ENCODE measurements around the gene ELOF1. TPM values are rescaled to one million over a fixed set of nuclear protein-coding genes. Genes with fewer than 3 reads are reported as not detected.
A peak's percentile ranks its signal among the peaks of the same experiment; 100 is the strongest.

The ELOF1 gene
- polyA plus RNA-seq, 3 donors: 48.5 to 95.5 (median 77.5) TPM

- peak within 1 kb of the TSS; percentile 63 to 87 (median 81) for H3K27ac Mint-ChIP-seq
- intact Hi-C loops (cut with micrococcal nuclease): no loop called here
- peak within 1 kb of the TSS; percentile 85 for H3K4me2 ChIP-seq (replicated peaks; ENCODE audit: extremely low read depth, low read length, poor library complexity, severe bottlenecking)
Measured at GRCh38 chr19:11577451-11578257, 18.6 kb upstream of the ELOF1 start, which contains the start of gene ACP5. Gene ACP5, minus strand, starts transcription at chr19:11577645. Its CDS starts 328 bp downstream, at chr19:11577317.

More at GRCh38 chr19:11577451-11578257, 18.6 kb upstream of the ELOF1 start, which contains the start of gene ACP5:
- Histone ChIP-seq H3K27ac (ENCODE audit: low read depth in 1 of 2, low read length in 2 of 2) (peak within 1 kb of the TSS; percentile 48 to 77), H3K36me3 (replicated peaks in 1 of 2; ENCODE audit: control insufficient read depth in 1 of 2, insufficient read depth in 2 of 2, low read length in 2 of 2) (no peaks in the 10 kb centered on the region), H3K9me3 (replicated peaks in 1 of 2; ENCODE audit: control insufficient read depth in 1 of 2, insufficient read depth in 1 of 2, low read length in 2 of 2) (no peaks in the 10 kb centered on the region), H4K20me1 (ENCODE audit: insufficient read depth, low read length) (no peaks in the 10 kb centered on the region), H3K4me3 (replicated peaks in 1 of 3; ENCODE audit: low read depth in 2 of 3, low read length in 3 of 3) (peak within 1 kb of the TSS; percentile 39 to 77 (median 54)), H2AFZ (ENCODE audit: insufficient read depth, low read depth, low read length, poor library complexity, severe bottlenecking) (peak within 1 kb of the TSS; percentile 83), H3K4me1 (ENCODE audit: control insufficient read depth in 1 of 2, insufficient read depth in 2 of 2, low read length in 2 of 2) (peaks cover 62 to 68% of the 10 kb centered on the region in 2 donors), H3K79me2 (ENCODE audit: insufficient read depth, low read length) (no peaks in the 10 kb centered on the region), H3K9ac (ENCODE audit: insufficient read depth, low read length, poor library complexity, severe bottlenecking) (peak within 1 kb of the TSS; percentile 69), H3K27me3 (ENCODE audit: control insufficient read depth in 2 of 2, insufficient read depth in 2 of 2, low read length in 2 of 2) (no peaks in the 10 kb centered on the region)
- peak within 1 kb of the TSS; percentile 69 to 85 for H3K4me3 Mint-ChIP-seq
- peaks cover 0 to 10% (median 0%) of the 10 kb centered on the region in 7 donors for H3K9me3 Mint-ChIP-seq
- DNase-seq: no peak
- 69% methylated on average over 9 of the region's 18 CpGs for WGBS (ENCODE audit: insufficient coverage)
- H3K27me3 Mint-ChIP-seq (ENCODE audit: low read depth in 3 of 3): peaks cover under 1 to 17% (median 5%) of the 10 kb centered on the region in 3 donors
- peaks cover 63% of the 10 kb centered on the region for H3K4me1 Mint-ChIP-seq
- no peak for TF ChIP-seq CTCF (IDR thresholded peaks at IDR 0.05)
- peaks cover 3 to 5% of the 10 kb centered on the region in 2 donors for H3K36me3 Mint-ChIP-seq

All from CD14-positive monocyte (primary cell).